IMR-90 (cell line): Measurements from ENCODE around the gene HOXB7.

Source experiments
- BHLHE40 ChIP-seq: fragments of 150-350 bp; IDR thresholded peaks from 2 replicates; pipeline ENCODE4 v1.6.1; 2016; ENCODE audit warnings: mild to moderate bottlenecking, low read depth, low read length
- CEBPB ChIP-seq: IDR thresholded peaks from 2 replicates; pipeline ENCODE4 v1.6.1; 2012; ENCODE audit warnings: low read depth, low read length, improper control_type of control experiment
- CHD1 ChIP-seq: IDR thresholded peaks from 2 replicates; pipeline ENCODE4 v1.6.1; 2012; ENCODE audit warnings: low read depth, low read length, improper control_type of control experiment
- FOS ChIP-seq: fragments of 150-350 bp; IDR thresholded peaks from 2 replicates; pipeline ENCODE4 v1.6.1; 2016; ENCODE audit warnings: low read depth, low read length
- MAFK ChIP-seq: IDR thresholded peaks from 2 replicates; pipeline ENCODE4 v1.6.1; 2012; ENCODE audit warnings: low read depth, low read length, improper control_type of control experiment
- MAZ ChIP-seq: IDR thresholded peaks from 2 replicates; pipeline ENCODE4 v1.6.1; 2012; ENCODE audit warnings: low read depth, mild to moderate bottlenecking, low read length, improper control_type of control experiment, moderate library complexity, borderline replicate concordance
- MXI1 ChIP-seq: IDR thresholded peaks from 2 replicates; pipeline ENCODE4 v1.6.1; 2012; ENCODE audit warnings: low read depth, mild to moderate bottlenecking, low read length, moderate library complexity, borderline replicate concordance
- NFE2L2 ChIP-seq: fragments of 150-350 bp; IDR thresholded peaks from 2 replicates; pipeline ENCODE4 v1.6.1; 2016; ENCODE audit warnings: low read depth, mild to moderate bottlenecking, low read length
- POLR2A ChIP-seq: IDR thresholded peaks from 2 replicates; pipeline ENCODE4 v1.6.1; 2012; ENCODE audit warnings: mild to moderate bottlenecking, low read depth, low read length
- RAD21 ChIP-seq: IDR thresholded peaks from 2 replicates; pipeline ENCODE4 v1.6.1; 2012; ENCODE audit warnings: low read length, improper control_type of control experiment
- RCOR1 ChIP-seq: IDR thresholded peaks from 2 replicates; pipeline ENCODE4 v1.6.1; 2012; ENCODE audit warnings: mild to moderate bottlenecking, low read length, improper control_type of control experiment; ENCODE audit not compliant: insufficient replicate concordance
- RFX5 ChIP-seq: IDR thresholded peaks from 2 replicates; pipeline ENCODE4 v1.8.0; 2012; ENCODE audit warnings: low read depth, mild to moderate bottlenecking, low read length, moderate library complexity
- TF ChIP-seq, protein P1 (sequence below): conservative IDR thresholded peaks from 2 replicates; pipeline ENCODE4 v1.5.1; 2012; ENCODE audit warnings: mild to moderate bottlenecking, low read depth, low read length, improper control_type of control experiment
- TF ChIP-seq, protein P2 (sequence below): fragments of 150-350 bp; IDR thresholded peaks from 2 replicates; pipeline ENCODE4 v1.6.1; 2016; ENCODE audit warnings: low read depth, mild to moderate bottlenecking, low read length, moderate library complexity, borderline replicate concordance

DNA sequence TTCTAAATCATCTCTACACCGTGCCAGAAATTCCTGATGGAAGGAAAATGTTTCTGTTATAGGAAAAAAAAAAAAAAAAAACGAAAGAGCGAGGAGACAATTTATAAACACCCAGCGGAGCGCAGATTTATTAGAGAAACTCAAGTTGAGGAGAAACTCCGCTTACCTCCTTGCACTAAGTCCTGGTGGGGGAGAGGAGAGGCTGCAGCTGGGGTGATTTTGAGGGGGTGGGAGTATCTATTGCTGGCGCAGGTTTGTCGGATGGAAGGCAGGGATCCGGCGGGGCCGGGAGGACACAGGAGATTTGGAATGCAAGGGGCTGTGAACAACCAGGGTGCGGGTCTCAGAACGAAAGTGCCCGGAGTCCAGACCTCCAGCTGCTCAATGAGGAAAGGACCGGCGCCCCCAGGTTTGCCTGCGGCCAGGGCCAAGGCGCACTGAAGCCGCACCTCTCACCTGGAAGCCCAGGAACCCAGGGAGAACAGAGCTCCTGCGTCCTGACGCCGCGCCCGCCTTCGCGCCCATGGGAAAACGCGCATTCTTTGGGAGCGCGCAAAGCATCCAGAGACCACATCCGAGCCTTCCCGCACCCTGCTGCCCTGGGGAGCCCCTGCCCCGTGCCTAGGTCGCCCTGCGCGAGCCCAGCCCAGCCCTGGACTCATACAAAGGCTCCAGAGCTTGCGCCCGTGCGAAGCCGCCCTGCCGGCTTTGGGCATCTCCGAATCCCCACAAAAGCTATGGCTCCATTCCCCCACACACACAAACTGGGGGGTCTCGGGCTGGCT is 6.8 kb upstream of the HOXB7 start:
- TF ChIP-seq, protein P1, sequence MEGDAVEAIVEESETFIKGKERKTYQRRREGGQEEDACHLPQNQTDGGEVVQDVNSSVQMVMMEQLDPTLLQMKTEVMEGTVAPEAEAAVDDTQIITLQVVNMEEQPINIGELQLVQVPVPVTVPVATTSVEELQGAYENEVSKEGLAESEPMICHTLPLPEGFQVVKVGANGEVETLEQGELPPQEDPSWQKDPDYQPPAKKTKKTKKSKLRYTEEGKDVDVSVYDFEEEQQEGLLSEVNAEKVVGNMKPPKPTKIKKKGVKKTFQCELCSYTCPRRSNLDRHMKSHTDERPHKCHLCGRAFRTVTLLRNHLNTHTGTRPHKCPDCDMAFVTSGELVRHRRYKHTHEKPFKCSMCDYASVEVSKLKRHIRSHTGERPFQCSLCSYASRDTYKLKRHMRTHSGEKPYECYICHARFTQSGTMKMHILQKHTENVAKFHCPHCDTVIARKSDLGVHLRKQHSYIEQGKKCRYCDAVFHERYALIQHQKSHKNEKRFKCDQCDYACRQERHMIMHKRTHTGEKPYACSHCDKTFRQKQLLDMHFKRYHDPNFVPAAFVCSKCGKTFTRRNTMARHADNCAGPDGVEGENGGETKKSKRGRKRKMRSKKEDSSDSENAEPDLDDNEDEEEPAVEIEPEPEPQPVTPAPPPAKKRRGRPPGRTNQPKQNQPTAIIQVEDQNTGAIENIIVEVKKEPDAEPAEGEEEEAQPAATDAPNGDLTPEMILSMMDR = no peak
- TF ChIP-seq, protein P2, sequence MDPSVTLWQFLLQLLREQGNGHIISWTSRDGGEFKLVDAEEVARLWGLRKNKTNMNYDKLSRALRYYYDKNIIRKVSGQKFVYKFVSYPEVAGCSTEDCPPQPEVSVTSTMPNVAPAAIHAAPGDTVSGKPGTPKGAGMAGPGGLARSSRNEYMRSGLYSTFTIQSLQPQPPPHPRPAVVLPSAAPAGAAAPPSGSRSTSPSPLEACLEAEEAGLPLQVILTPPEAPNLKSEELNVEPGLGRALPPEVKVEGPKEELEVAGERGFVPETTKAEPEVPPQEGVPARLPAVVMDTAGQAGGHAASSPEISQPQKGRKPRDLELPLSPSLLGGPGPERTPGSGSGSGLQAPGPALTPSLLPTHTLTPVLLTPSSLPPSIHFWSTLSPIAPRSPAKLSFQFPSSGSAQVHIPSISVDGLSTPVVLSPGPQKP = no peak
- TF ChIP-seq RCOR1 (no peak), RFX5 (no peak), MAZ (no peak), RAD21 (no peak), MXI1 (no peak), CEBPB (no peak), CHD1 (no peak), POLR2A (no peak), MAFK (no peak), BHLHE40 (no peak), NFE2L2 (no peak), FOS (no peak)
